D341Med (cell line): Measurements from ENCODE around the gene RMI2.
"Not testable (repeated sequence)": the region's sequence is repeated elsewhere in the genome, so short reads cannot be mapped to it uniquely, and the experiment has no call there.

Experiments
- DNase-seq: peaks from one replicate; pipeline ENCODE4 v3.0.0; 2012; ENCODE audit warnings: low spot score

RMI2 gene

DNA sequence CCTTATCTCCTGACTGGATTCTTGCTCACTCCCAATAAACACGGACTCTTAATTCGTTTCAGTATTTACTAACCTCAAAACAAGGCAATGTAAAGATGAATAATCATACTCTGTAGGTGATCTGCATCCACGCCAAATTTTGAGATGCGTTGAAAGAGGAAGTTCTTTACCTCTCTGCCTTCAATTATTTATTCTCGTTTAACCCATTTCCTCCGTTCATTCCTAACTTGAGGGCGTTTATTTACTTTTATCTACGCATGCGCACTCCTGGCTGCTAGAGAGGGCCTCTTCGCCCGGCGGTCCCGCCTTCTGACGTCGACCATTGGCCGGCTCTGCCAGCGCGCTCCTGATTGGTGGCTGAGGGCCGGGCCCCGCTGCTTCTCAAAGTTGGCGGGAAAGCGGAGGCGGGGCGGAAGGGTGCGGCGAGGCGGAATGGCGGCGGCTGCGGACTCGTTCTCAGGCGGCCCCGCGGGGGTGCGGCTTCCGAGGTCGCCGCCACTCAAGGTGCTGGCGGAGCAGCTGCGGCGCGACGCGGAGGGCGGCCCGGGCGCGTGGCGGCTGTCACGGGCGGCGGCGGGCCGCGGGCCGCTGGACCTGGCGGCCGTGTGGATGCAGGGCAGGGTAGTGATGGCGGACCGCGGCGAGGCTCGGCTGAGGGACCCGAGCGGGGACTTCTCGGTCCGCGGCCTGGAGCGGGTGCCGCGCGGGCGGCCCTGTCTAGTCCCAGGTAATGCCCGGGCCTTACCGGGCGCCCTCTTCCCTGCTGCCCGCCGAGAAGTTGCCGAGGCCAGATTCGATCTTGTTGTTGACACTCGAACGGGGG is at the start of gene RMI2:
RMI2 (plus strand) TSS at position 420 of the 823 bp plus-strand sequence; CDS start at position 433, 13 bp downstream.
- peak; percentile 99 for DNase-seq

GRCh38 chr16:11295672-11296071 is 49.6 kb upstream of the RMI2 start:
- no peak for DNase-seq

DNA sequence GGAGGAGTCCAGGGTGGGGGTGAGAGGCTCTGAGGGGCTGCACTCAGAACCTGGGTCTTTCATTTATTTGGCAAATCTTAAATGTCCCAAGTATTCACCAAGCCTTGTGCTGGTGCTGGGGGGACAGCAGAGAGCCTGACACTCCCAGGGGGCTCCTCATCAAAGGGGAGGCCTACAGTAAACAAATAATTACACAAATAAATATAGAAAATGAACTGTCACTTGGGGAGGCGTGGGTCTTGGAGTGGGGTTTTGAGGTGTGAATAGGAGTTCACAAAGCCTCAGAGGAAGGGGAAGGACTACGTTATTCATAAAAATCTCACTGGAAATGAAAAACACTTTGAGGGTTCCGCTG is 48.9 kb upstream of the RMI2 start:
- DNase-seq, result no peak

DNA sequence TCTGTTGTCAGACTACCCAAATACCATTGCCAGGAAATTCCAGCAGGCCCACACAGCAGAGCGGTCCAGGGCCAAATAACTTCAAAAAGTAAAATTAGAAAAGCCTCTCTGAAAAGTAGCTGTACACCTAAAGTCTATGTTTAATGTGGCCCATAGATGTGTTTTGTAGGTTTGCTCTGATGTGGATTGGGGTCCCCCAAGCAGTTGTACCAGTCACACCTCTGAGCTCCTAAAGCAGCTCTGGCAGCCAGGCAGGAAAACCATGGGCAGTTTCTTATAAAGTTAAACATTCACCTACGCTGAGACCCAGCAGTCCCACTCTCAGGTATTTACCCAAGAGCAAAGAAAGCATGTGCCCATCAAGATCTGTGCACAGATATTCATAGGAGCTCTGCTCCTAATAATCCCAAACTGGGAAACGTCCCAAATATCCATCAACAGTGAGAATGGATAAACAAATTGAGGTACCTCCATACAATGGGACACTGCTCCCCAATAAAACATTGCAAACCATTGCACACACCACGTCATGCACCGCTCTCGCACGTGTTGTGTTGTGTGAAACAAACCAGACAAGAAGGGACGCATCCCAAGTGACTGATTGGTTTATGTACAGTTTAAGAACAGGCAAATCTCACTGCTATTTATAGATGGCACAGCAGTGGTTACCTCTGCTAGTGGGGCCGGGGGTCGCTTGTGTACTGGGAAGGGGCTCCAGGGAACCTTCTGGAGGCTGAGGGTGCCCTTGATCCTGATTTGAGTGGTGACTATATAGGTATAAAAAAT is 48.4 kb upstream of the RMI2 start:
- no peak for DNase-seq

- no peak for DNase-seq
Observed at GRCh38 chr16:11297492-11298142, 47.6 kb upstream of the RMI2 start.

- DNase-seq, result no peak
Observed at GRCh38 chr16:11298143-11298900, 46.9 kb upstream of the RMI2 start.

- not testable (repeated sequence) for DNase-seq
Observed at GRCh38 chr16:11298950-11299547, 46.2 kb upstream of the RMI2 start.

GRCh38 chr16:11299865-11300559 is 45.2 kb upstream of the RMI2 start:
- no peak for DNase-seq

- DNase-seq, result no peak
Observed at GRCh38 chr16:11300560-11300892, 44.7 kb upstream of the RMI2 start.

DNA sequence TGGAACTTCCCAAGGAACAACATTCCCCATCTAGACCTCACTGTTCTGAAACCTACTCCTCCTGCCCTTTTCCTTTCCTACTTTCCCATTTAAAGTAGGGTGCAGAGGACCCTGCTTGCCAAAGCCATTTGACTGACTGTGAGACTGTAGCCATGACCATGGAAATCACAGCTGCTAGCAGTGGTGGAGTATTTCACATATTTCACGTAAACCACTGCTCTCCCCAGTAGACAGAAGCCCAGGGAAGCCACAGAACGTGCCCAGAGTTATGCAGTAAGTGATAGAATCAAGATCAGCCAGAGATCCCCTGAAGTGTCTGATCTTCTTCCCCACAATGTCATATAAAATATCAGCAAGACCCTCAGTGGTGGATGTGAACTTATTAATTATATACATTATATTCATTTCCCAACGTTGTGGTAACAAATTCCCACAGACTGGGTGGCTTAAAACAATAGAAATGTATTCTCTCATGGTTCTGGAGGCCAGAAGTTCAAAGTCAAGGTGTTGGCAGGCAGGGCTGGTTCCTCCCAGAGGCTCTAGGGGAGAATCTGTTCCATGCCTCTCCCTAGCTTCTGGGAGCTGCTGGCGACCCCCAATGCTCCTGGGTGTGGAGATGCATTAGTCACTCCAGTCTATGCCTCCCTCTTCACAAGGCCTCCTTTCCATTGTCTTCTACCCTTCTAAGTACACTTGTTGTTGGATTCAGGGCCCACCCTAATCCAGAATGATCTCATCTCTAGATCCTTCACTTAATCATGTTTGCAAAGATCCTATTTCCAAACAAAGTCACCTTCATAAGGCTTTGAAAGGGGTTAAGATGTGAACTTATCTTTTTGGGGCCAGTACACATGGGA is 43.4 kb upstream of the RMI2 start:
- no peak for DNase-seq

DNA sequence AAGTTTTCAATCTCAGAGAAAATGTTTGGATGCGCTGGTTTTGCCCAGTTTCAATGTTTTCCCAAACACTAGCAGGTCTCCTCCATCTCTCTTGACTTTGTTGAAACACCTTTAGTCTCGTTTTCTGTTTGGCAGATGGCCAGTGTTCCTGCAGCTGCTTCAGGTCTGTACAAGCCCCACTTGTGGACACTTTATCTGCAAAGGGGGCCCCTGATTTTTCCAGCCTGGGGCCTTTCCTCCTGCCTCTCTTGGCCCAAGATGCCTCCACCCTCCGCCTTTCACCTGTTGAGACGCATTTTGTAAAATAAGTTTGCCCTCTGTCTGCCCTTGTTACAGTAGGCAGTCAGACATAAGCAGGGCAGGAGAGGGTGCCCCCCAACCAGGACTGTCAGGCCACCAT is 42.3 kb upstream of the RMI2 start:
- no peak for DNase-seq

DNA sequence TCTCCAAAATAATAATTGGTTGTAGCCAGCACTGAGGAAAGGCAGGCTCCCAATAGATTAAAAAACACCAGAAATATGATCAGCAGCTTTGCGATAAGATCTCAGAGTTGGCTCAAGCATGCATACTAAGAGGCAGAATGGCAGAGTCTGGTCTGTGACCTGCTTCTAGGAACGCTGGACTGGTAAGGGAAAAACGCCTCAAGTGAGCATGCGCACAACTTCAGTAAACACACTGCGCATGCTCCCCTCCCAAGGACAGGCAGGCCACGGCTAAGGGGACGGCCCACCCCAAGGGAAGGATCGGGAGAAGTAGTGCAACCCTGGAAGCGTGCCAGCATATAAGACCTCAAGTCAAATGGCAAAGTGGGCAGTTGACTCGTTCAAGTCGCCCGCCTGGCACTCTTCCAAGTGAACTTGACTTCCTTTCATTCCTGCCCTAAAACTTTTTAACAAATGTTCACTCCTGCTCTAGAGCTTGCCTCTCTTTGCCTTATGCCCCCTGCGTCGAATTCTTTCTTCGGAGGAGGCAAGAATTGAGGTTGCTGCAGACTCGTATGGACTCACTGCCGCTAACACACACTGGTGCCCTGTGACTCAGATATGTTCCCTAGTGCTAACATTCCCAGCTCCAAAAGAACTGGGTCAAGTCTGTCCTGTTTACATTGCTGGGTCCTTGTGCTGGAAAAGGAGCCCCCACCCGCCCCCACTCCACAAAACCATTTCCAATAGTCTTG is 41.7 kb upstream of the RMI2 start:
- DNase-seq, result no peak

GRCh38 chr16:11306381-11306780 is 38.9 kb upstream of the RMI2 start:
- no peak for DNase-seq

- DNase-seq, result no peak
Observed at GRCh38 chr16:11306997-11307638, 38.1 kb upstream of the RMI2 start.

DNA sequence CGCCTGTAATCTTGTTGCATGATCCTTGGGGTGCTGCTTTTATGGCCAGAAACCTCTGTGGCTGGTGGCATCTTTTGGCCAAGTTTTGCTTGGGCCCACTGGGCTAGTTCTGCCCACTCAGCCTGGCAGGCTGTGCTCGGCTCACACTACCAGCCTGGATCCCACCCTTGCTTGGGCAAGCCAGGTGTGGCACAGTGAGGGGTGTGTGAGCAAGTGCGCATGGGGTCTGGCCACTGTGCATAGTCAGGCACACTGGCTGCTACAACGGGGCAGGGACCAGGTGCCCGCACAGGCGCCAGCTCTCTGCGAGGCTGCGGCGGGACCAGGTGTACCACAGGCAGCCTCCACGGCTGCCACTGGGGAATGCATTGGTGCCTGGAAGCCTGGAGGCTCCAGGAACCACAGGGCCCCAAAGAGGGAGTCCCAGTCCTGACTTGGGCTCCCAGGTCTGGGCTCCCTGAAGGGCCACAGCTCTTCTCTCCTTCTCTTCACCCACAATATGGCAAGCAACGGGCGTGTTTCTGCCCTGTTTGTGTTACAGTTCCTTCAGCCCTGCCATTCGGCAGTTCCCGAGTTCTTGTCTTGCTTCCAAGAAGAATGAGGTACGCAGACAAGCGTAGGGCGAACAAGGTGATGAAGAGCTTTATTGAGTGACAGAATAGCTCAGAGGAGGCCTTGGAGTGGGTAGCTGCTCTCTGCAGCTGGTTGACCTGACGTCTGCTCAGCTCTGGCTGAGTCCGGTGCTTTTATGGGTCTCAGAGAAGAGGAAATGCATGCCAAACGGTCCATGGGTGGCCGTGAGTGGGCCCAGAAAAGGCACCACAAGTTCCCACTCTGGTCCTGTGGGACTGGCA is 37.4 kb upstream of the RMI2 start:
- DNase-seq, result no peak

GRCh38 chr16:11308493-11309283 is 36.6 kb upstream of the RMI2 start:
- DNase-seq, result no peak
